Lower lobe of right lung (tissue), 2 donors: ENCODE measurements around the gene MYRIP. TPM values are rescaled to one million over a fixed set of nuclear protein-coding genes. Genes with fewer than 3 reads are reported as not detected.

Source experiments
- ATAC-seq, 2 donors: fragments of 200-7000 bp; cut with Tn5 transposase; one replicate each; pipeline ENCODE4 v1.9.1; 2020 to 2022; ENCODE audit warnings: mild to moderate bottlenecking in 2 of 2, moderate library complexity in 2 of 2
- DNase-seq: peaks from one replicate; pipeline ENCODE4 v3.0.0-alpha.2; 2020
- H3K27ac ChIP-seq: fragments of 200-600 bp; one replicate; pipeline ENCODE4 v1.8.0; 2022
- H3K27me3 ChIP-seq: fragments of 200-600 bp; one replicate; pipeline ENCODE4 v1.8.0; 2022; ENCODE audit warnings: low read depth
- H3K36me3 ChIP-seq: fragments of 200-600 bp; one replicate; pipeline ENCODE4 v1.8.0; 2022; ENCODE audit warnings: mild to moderate bottlenecking
- H3K4me1 ChIP-seq: fragments of 200-600 bp; one replicate; pipeline ENCODE4 v1.8.0; 2022
- H3K4me3 ChIP-seq: fragments of 200-600 bp; one replicate; pipeline ENCODE4 v1.8.0; 2022; ENCODE audit warnings: mild to moderate bottlenecking
- H3K9me3 ChIP-seq: fragments of 200-600 bp; one replicate; pipeline ENCODE4 v1.8.0; 2022
- CTCF ChIP-seq: fragments of 200-600 bp; IDR thresholded peaks from one replicate; pipeline ENCODE4 v1.8.0; 2022; ENCODE audit warnings: antibody characterized with exemption, mild to moderate bottlenecking
- intact Hi-C: fragments of 100-400 bp; cut with DNase I; formaldehyde crosslinking; loops from one replicate; pipeline ENCODE4 v1.11.0; 2022
- total RNA-seq: library from RNA; stranded (reverse); fragmentation: NEBNext Ultra II Directional; extraction: Animal tissue kit (Norgen Biotek cat#: 25700); gene quantifications from one replicate; pipeline ENCODE4 v1.2.1, GENCODE V29; 2021
- donor health status: DM: no; HTN: yes; CAD: no; lungs with severe emphysema.

The MYRIP gene
- total RNA-seq, 1 donor from 2014 or later = 1.8 TPM

- no peaks in the 10 kb centered on the region for H3K4me1 ChIP-seq
- no peak overlapping the region for H3K4me3 ChIP-seq
- H3K36me3 ChIP-seq = no peaks in the 10 kb centered on the region
- no peak overlapping the region for H3K27ac ChIP-seq
- intact Hi-C loops = no loop called here
- no peak for TF ChIP-seq CTCF
- ATAC-seq = peak; percentile 11 to 30
- H3K27me3 ChIP-seq = no peaks in the 10 kb centered on the region
- no peaks in the 10 kb centered on the region for H3K9me3 ChIP-seq
- DNase-seq = no peak
These were observed 481.0 kb downstream of the MYRIP start for GRCh38 chr3:40290396-40290795.

- DNase-seq (no peak), ATAC-seq (no peak)
- Histone ChIP-seq H3K36me3 (no peaks in the 10 kb centered on the region), H3K9me3 (no peaks in the 10 kb centered on the region), H3K27ac (no peak overlapping the region), H3K27me3 (no peaks in the 10 kb centered on the region), H3K4me1 (no peaks in the 10 kb centered on the region), H3K4me3 (no peak overlapping the region)
- intact Hi-C loops = no loop called here
- no peak for TF ChIP-seq CTCF
These were observed 482.1 kb downstream of the MYRIP start for GRCh38 chr3:40291471-40291870.

GRCh38 chr3:40292637-40293349 is 483.4 kb downstream of the MYRIP start:
- intact Hi-C loops = no loop called here
- ATAC-seq (no peak), DNase-seq (no peak)
- Histone ChIP-seq H3K4me1 (no peaks in the 10 kb centered on the region), H3K36me3 (no peaks in the 10 kb centered on the region), H3K27ac (no peak overlapping the region), H3K27me3 (no peaks in the 10 kb centered on the region), H3K9me3 (no peaks in the 10 kb centered on the region), H3K4me3 (no peak overlapping the region)
- no peak for TF ChIP-seq CTCF

GRCh38 chr3:40294434-40294833 is 485.0 kb downstream of the MYRIP start:
- Histone ChIP-seq H3K4me1 (peaks cover 4% of the 10 kb centered on the region), H3K36me3 (no peaks in the 10 kb centered on the region), H3K27ac (no peak overlapping the region), H3K9me3 (no peaks in the 10 kb centered on the region), H3K27me3 (no peaks in the 10 kb centered on the region), H3K4me3 (no peak overlapping the region)
- no peak for DNase-seq
- no peak for TF ChIP-seq CTCF
- no peak for ATAC-seq
- intact Hi-C loops = no loop called here

- no peak for DNase-seq
- H3K9me3 ChIP-seq = no peaks in the 10 kb centered on the region
- H3K27me3 ChIP-seq = no peaks in the 10 kb centered on the region
- no peak overlapping the region for H3K27ac ChIP-seq
- H3K36me3 ChIP-seq = no peaks in the 10 kb centered on the region
- intact Hi-C loops = no loop called here
- no peak for TF ChIP-seq CTCF
- no peak for ATAC-seq
- H3K4me3 ChIP-seq = no peak overlapping the region
- peaks cover 12% of the 10 kb centered on the region for H3K4me1 ChIP-seq
These were observed 488.7 kb downstream of the MYRIP start for GRCh38 chr3:40298075-40298474.
